Smooth muscle cell (in vitro differentiated cells): ENCODE results near the gene CDC27. TPM values are rescaled to one million over a fixed set of nuclear protein-coding genes. Genes with fewer than 3 reads are reported as not detected.

Experiments
- DNase-seq: peaks from one replicate; lab custom pipeline; 2025; ENCODE audit not compliant: unreplicated experiment; lab: John Stamatoyannopoulos, UW
- H2AFZ ChIP-seq: fragments of 200-600 bp; sonication (generic); 2 replicates; pipeline ENCODE4 v1.6.0; 2016; ENCODE audit warnings: antibody characterized with exemption, low read depth, mild to moderate bottlenecking
- H3F3A ChIP-seq: fragments of 200-600 bp; sonication (generic); 2 replicates; pipeline ENCODE4 v1.6.0; 2017; ENCODE audit warnings: antibody characterized with exemption, low read depth
- H3K27ac ChIP-seq: fragments of 200-600 bp; sonication (generic); 2 replicates; pipeline ENCODE4 v1.5.1; 2016; ENCODE audit warnings: low read depth, mild to moderate bottlenecking
- H3K27me3 ChIP-seq: fragments of 200-600 bp; sonication (generic); 2 replicates; pipeline ENCODE4 v1.6.1; 2016; ENCODE audit warnings: low read depth, mild to moderate bottlenecking
- H3K36me3 ChIP-seq: fragments of 200-600 bp; sonication (generic); 2 replicates; pipeline ENCODE4 v1.5.1; 2016; ENCODE audit warnings: low read depth
- H3K4me1 ChIP-seq: fragments of 200-600 bp; sonication (generic); 2 replicates; pipeline ENCODE4 v1.5.1; 2016; ENCODE audit warnings: low read depth
- H3K4me2 ChIP-seq: fragments of 200-600 bp; sonication (generic); 2 replicates; pipeline ENCODE4 v1.6.0; 2016; ENCODE audit warnings: mild to moderate bottlenecking
- H3K4me3 ChIP-seq: fragments of 200-600 bp; sonication (generic); 2 replicates; pipeline ENCODE4 v1.5.1; 2016; ENCODE audit warnings: mild to moderate bottlenecking
- H3K79me2 ChIP-seq: fragments of 200-600 bp; sonication (generic); 2 replicates; pipeline ENCODE4 v1.6.0; 2016; ENCODE audit warnings: low read depth, mild to moderate bottlenecking
- H3K9ac ChIP-seq: fragments of 200-600 bp; sonication (generic); 2 replicates; pipeline ENCODE4 v1.6.0; 2016; ENCODE audit warnings: low read depth
- H3K9me3 ChIP-seq: fragments of 200-600 bp; sonication (generic); replicated peaks from 2 replicates; pipeline ENCODE4 v1.5.1; 2016; ENCODE audit warnings: low read depth
- H4K20me1 ChIP-seq: fragments of 200-600 bp; sonication (generic); 2 replicates; pipeline ENCODE4 v1.6.0; 2016; ENCODE audit warnings: low read depth
- CTCF ChIP-seq: fragments of 200-600 bp; sonication (generic); IDR thresholded peaks from 2 replicates; pipeline ENCODE4 v1.5.1; 2017; ENCODE audit warnings: borderline replicate concordance, mild to moderate bottlenecking, antibody characterized with exemption; ENCODE audit not compliant: insufficient read depth, poor library complexity, severe bottlenecking
- WGBS: methylation state at CpG from one replicate; pipeline ENCODE4 v1.1.7; 2016; ENCODE audit warnings: low lambda C conversion rate; 5-methylcytosine and 5-hydroxymethylcytosine counted together
- polyA plus RNA-seq: library from polyadenylated mRNA; unstranded; fragments of >200 nt; fragmentation: Nextera tagmentation; extraction: Ambion mirVana; gene quantifications from 2 replicates; pipeline ENCODE4 v1.2.1, GENCODE V29; 2016
- total RNA-seq: library from RNA; depleted of rRNA; stranded (reverse); fragments of >200 nt; gene quantifications from 2 replicates; pipeline ENCODE4 v1.2.3, GENCODE V29; 2014

The CDC27 gene
- total and polyA plus RNA-seq, 2 experiments from 2014 or later, result 53.1 to 101 TPM

GRCh38 chr17:47197821-47198220 lies 8.7 kb upstream of the CDC27 start:
- H3K4me2 ChIP-seq, result peak overlapping the region; percentile 16

GRCh38 chr17:47193931-47194511 lies 4.9 kb upstream of the CDC27 start:
- H3K79me2 ChIP-seq, result no peaks in the 10 kb centered on the region
- H4K20me1 ChIP-seq, result no peaks in the 10 kb centered on the region
- no peaks in the 10 kb centered on the region for H3K9me3 ChIP-seq
- H3K36me3 ChIP-seq, result no peaks in the 10 kb centered on the region
- no peak overlapping the region for H3K4me2 ChIP-seq
- TF ChIP-seq CTCF, result no peak
- no peak for DNase-seq
- no peaks in the 10 kb centered on the region for H3K27me3 ChIP-seq
- peaks cover 12% of the 10 kb centered on the region for H3K4me1 ChIP-seq
- H3F3A ChIP-seq, result no peaks in the 10 kb centered on the region
- H2AFZ ChIP-seq, result no peak overlapping the region
- H3K27ac ChIP-seq, result no peak overlapping the region
- no peak overlapping the region for H3K9ac ChIP-seq
- 91% methylated on average over 4 of the region's 4 CpGs for WGBS
- no peak overlapping the region for H3K4me3 ChIP-seq

More at GRCh38 chr17:47197821-47198220, 8.7 kb upstream of the CDC27 start:
- no peak overlapping the region for H3K4me3 ChIP-seq
- no peaks in the 10 kb centered on the region for H3F3A ChIP-seq
- no peak for DNase-seq
- H3K36me3 ChIP-seq, result no peaks in the 10 kb centered on the region
- H3K9ac ChIP-seq, result no peak overlapping the region
- TF ChIP-seq CTCF, result no peak
- H3K4me1 ChIP-seq, result peaks cover 8% of the 10 kb centered on the region
- H3K79me2 ChIP-seq, result no peaks in the 10 kb centered on the region
- no peak overlapping the region for H2AFZ ChIP-seq
- H3K9me3 ChIP-seq, result no peaks in the 10 kb centered on the region
- H3K27me3 ChIP-seq, result no peaks in the 10 kb centered on the region
- no peaks in the 10 kb centered on the region for H4K20me1 ChIP-seq
- peak overlapping the region; percentile 60 for H3K27ac ChIP-seq

- H3K4me2 ChIP-seq, result no peak overlapping the region
- DNase-seq, result no peak
- WGBS, result 75% methylated on average over 6 of the region's 6 CpGs
- H3K9me3 ChIP-seq, result no peaks in the 10 kb centered on the region
- no peak overlapping the region for H3K27ac ChIP-seq
- peaks cover 6% of the 10 kb centered on the region for H4K20me1 ChIP-seq
- H3K27me3 ChIP-seq, result no peaks in the 10 kb centered on the region
- no peaks in the 10 kb centered on the region for H3K36me3 ChIP-seq
- TF ChIP-seq CTCF, result no peak
- peaks cover 11% of the 10 kb centered on the region for H3K79me2 ChIP-seq
- peaks cover 11% of the 10 kb centered on the region for H3K4me1 ChIP-seq
- no peak overlapping the region for H2AFZ ChIP-seq
- H3K9ac ChIP-seq, result no peak overlapping the region
- H3F3A ChIP-seq, result no peaks in the 10 kb centered on the region
- no peak overlapping the region for H3K4me3 ChIP-seq
These were observed 3.5 kb upstream of the CDC27 start for GRCh38 chr17:47192554-47192953.

- no peak overlapping the region for H3K4me2 ChIP-seq
- H3F3A ChIP-seq, result no peaks in the 10 kb centered on the region
- peaks cover 24% of the 10 kb centered on the region for H4K20me1 ChIP-seq
- no peaks in the 10 kb centered on the region for H3K36me3 ChIP-seq
- no peaks in the 10 kb centered on the region for H3K27me3 ChIP-seq
- no peak for TF ChIP-seq CTCF
- no peak overlapping the region for H2AFZ ChIP-seq
- DNase-seq, result no peak
- no peak overlapping the region for H3K27ac ChIP-seq
- WGBS, result 100% methylated on average over 1 of the region's 1 CpG
- no peaks in the 10 kb centered on the region for H3K9me3 ChIP-seq
- H3K4me1 ChIP-seq, result peaks cover 21% of the 10 kb centered on the region
- H3K4me3 ChIP-seq, result no peak overlapping the region
- H3K9ac ChIP-seq, result no peak overlapping the region
- H3K79me2 ChIP-seq, result peaks cover 29% of the 10 kb centered on the region
These were observed 1.7 kb upstream of the CDC27 start for GRCh38 chr17:47190770-47191169.
